Measurements from ENCODE around the gene IFNA2.
A peak's percentile ranks its signal among the peaks of the same experiment; 100 is the strongest.
"Not testable (repeated sequence)": the region's sequence is repeated elsewhere in the genome, so short reads cannot be mapped to it uniquely, and the experiment has no call there.

Gene IFNA2

DNA sequence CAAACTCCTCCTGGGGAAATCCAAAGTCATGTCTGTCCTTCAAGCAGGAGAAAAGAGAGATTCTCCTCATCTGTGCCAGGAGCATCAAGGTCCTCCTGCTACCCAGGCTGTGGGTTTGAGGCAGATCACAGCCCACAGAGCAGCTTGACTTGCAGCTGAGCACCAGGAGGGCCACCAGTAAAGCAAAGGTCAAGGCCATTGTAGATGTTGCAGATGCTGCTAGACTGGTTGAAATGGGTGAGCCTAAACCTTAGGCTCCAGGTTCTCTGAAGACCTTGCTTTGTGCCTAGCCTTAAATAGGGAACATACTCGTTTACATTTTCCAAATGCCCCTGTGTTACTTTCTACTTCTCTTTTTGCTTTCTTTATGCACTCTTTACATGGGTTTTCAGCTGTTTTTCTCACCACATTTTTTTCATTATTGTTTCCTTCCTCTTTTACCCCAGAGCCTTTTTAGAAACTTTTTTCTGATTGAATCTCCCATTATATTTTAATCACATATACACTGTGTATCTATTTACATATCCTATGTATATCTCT lies at the start of gene IFNA2:
TSS of gene IFNA2 (minus strand) at position 268 of the 540 bp plus-strand sequence. CDS start at position 199, 69 bp downstream.
- H3K9me3 ChIP-seq (ENCODE audit: insufficient read depth, low read length, severe bottlenecking), result no peaks in the 10 kb centered on the region
- H3K4me2 ChIP-seq (ENCODE audit: insufficient read depth, low read length), result no peak within 1 kb of the TSS
- H3K36me3 ChIP-seq (ENCODE audit: insufficient read depth, low read length), result no peaks in the 10 kb centered on the region
- no peaks in the 10 kb centered on the region for H3K79me2 ChIP-seq (ENCODE audit: insufficient read depth, low read length)
- DNase-seq (no peak), ATAC-seq (ENCODE audit: insufficient read depth, low read depth) (no peak)
- peaks cover 19% of the 10 kb centered on the region for H3K27me3 ChIP-seq (ENCODE audit: insufficient read depth, low read length, poor library complexity)
- H3K4me1 ChIP-seq (ENCODE audit: insufficient read depth, low read length), result no peaks in the 10 kb centered on the region; the same call in 1 of the 2 replicates
- H2AFZ ChIP-seq (ENCODE audit: low read depth, low read length), result no peak within 1 kb of the TSS
- H4K20me1 ChIP-seq (ENCODE audit: insufficient read depth, low read length), result no peaks in the 10 kb centered on the region
- no peak within 1 kb of the TSS for H3K9ac ChIP-seq (ENCODE audit: low read depth, low read length)
- no peak within 1 kb of the TSS for H3K27ac ChIP-seq (ENCODE audit: low read length)
- H3K4me3 ChIP-seq (ENCODE audit: low read depth in 1 of 2, low read length in 2 of 2), result no peak within 1 kb of the TSS
- TF ChIP-seq, protein P1, sequence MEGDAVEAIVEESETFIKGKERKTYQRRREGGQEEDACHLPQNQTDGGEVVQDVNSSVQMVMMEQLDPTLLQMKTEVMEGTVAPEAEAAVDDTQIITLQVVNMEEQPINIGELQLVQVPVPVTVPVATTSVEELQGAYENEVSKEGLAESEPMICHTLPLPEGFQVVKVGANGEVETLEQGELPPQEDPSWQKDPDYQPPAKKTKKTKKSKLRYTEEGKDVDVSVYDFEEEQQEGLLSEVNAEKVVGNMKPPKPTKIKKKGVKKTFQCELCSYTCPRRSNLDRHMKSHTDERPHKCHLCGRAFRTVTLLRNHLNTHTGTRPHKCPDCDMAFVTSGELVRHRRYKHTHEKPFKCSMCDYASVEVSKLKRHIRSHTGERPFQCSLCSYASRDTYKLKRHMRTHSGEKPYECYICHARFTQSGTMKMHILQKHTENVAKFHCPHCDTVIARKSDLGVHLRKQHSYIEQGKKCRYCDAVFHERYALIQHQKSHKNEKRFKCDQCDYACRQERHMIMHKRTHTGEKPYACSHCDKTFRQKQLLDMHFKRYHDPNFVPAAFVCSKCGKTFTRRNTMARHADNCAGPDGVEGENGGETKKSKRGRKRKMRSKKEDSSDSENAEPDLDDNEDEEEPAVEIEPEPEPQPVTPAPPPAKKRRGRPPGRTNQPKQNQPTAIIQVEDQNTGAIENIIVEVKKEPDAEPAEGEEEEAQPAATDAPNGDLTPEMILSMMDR (IDR thresholded peaks at IDR 0.05; ENCODE audit: borderline replicate concordance, extremely low read depth, low read length, poor library complexity, severe bottlenecking), result no peak
- TF ChIP-seq EZH2 (IDR thresholded peaks at IDR 0.05; ENCODE audit: borderline replicate concordance, low read depth, low read length, severe bottlenecking), result no peak

DNA sequence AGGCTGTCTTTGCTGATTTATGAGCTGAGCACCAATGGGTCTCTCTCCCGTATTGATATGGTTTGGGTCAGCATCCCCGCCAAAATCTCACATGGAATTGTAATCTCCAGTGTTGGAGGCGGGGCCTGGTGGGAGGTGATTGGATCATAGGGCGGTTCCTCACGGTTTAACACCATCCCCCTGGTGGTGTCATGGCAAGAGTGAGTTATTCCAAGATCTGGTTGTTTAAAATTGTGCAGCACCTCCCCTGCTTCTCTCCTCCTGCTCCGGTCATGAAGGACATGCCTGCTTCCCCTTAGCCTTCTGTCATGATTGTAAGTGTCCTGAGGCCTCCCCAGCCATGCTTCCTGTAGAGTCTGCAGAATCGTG lies 49.8 kb upstream of the IFNA2 start:
- H3K4me2 ChIP-seq (ENCODE audit: insufficient read depth, low read length); H3K9me3 ChIP-seq (ENCODE audit: insufficient read depth, low read length, severe bottlenecking); ATAC-seq (ENCODE audit: insufficient read depth, low read depth); H3K36me3 ChIP-seq (ENCODE audit: insufficient read depth, low read length); H3K4me3 ChIP-seq (ENCODE audit: low read depth in 1 of 2, low read length in 2 of 2); H3K79me2 ChIP-seq (ENCODE audit: insufficient read depth, low read length); H3K27me3 ChIP-seq (ENCODE audit: insufficient read depth, low read length, poor library complexity); H3K27ac ChIP-seq (ENCODE audit: low read length); H2AFZ ChIP-seq (ENCODE audit: low read depth, low read length); H4K20me1 ChIP-seq (ENCODE audit: insufficient read depth, low read length); H3K9ac ChIP-seq (ENCODE audit: low read depth, low read length); DNase-seq; H3K4me1 ChIP-seq (ENCODE audit: insufficient read depth, low read length): not testable (repeated sequence)

DNA sequence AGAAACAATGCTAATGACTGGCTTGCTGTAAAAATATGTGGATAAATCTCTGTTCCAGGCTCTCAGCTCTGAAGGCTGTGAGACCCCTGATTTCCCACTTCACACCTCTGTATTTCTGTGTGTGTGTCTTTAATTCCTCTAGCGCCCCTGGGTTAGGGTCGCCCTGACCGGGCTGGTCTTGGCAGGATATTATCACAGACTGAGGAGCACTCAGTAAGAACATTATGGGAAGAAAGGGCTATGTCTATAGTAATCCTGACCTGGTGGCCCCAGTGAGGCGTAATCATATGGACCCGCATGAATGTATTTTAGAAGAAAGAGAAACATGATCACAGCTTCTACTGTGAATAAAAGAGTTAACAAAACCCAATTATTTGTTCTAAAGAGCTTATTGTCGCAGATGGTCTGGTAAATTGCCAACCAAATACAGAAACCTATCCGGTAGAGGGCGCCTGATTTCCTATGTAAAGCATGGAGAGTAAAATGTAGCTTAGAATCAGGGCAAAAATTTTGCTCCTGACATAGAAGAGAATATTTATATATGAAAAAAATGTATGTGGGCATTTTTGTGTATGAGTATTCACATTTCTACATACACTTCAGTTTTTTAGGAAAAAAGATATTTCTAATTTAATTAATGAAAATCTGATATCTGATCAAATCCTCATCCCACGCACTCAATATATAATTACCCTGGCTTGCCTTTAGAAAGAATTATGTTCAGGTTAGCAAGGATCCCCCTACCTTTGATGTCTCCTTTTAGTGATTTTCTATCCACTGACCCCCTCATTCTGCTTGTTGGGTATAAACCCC lies 49.2 kb upstream of the IFNA2 start:
- no peaks in the 10 kb centered on the region for H4K20me1 ChIP-seq (ENCODE audit: insufficient read depth, low read length)
- H3K36me3 ChIP-seq (ENCODE audit: insufficient read depth, low read length), result no peaks in the 10 kb centered on the region
- no peak overlapping the region for H3K27ac ChIP-seq (ENCODE audit: low read length)
- H2AFZ ChIP-seq (ENCODE audit: low read depth, low read length), result no peak overlapping the region
- H3K4me3 ChIP-seq (ENCODE audit: low read depth in 1 of 2, low read length in 2 of 2), result no peak overlapping the region
- ATAC-seq (ENCODE audit: insufficient read depth, low read depth), result no peak
- no peak for TF ChIP-seq EZH2 (IDR thresholded peaks at IDR 0.05; ENCODE audit: borderline replicate concordance, low read depth, low read length, severe bottlenecking)
- TF ChIP-seq, protein P1 (IDR thresholded peaks at IDR 0.05; ENCODE audit: borderline replicate concordance, extremely low read depth, low read length, poor library complexity, severe bottlenecking), result peak; percentile 35
- H3K9ac ChIP-seq (ENCODE audit: low read depth, low read length), result no peak overlapping the region
- H3K4me1 ChIP-seq (ENCODE audit: insufficient read depth, low read length), result no peaks in the 10 kb centered on the region
- H3K4me2 ChIP-seq (ENCODE audit: insufficient read depth, low read length), result no peak overlapping the region
- H3K9me3 ChIP-seq (ENCODE audit: insufficient read depth, low read length, severe bottlenecking), result no peaks in the 10 kb centered on the region
- no peaks in the 10 kb centered on the region for H3K79me2 ChIP-seq (ENCODE audit: insufficient read depth, low read length)
- peaks cover 3% of the 10 kb centered on the region for H3K27me3 ChIP-seq (ENCODE audit: insufficient read depth, low read length, poor library complexity)
- peak; percentile 24 for DNase-seq

DNA sequence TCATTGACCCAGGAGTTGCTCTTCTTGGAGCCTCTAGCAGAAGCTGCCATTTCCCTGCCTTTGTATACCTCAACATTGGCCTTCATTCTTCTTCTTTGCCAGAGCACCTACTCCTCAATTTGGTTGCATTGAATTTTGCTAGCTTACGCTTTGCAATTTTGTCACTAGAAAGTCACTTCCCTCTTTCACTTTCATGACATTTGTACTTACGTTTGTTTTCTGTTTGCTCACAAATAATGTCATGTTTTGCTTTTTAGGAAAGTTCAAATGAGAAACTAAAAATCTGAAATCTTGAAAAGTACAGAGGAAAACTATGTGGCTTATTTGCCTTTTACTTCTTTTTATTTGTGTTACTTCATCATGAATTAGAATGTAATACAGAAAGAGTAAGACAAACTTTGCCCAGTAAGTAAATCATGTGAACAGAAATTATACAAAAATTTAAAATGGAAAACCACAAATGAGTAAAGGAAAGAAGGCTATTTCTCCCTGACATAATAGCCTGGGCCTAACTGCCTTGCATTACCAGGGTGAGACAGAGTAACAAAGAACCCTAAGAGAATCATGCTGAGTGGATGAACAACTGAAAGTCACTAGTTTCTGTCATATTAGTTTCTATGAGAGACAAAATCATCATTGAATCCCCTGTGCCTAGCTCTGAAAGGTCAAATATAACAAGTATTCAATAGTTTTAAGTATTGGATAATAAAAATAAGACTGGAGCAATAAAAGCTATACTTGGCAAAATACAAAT lies 47.7 kb upstream of the IFNA2 start:
- Histone ChIP-seq H3K9me3 (ENCODE audit: insufficient read depth, low read length, severe bottlenecking) (no peaks in the 10 kb centered on the region), H3K27me3 (ENCODE audit: insufficient read depth, low read length, poor library complexity) (peaks cover 3% of the 10 kb centered on the region), H2AFZ (ENCODE audit: low read depth, low read length) (no peak overlapping the region), H3K4me1 (ENCODE audit: insufficient read depth, low read length) (no peaks in the 10 kb centered on the region), H3K4me2 (ENCODE audit: insufficient read depth, low read length) (no peak overlapping the region), H3K79me2 (ENCODE audit: insufficient read depth, low read length) (no peaks in the 10 kb centered on the region), H4K20me1 (ENCODE audit: insufficient read depth, low read length) (no peaks in the 10 kb centered on the region), H3K9ac (ENCODE audit: low read depth, low read length) (no peak overlapping the region), H3K4me3 (ENCODE audit: low read depth in 1 of 2, low read length in 2 of 2) (no peak overlapping the region), H3K36me3 (ENCODE audit: insufficient read depth, low read length) (no peaks in the 10 kb centered on the region), H3K27ac (ENCODE audit: low read length) (no peak overlapping the region)
- ATAC-seq (ENCODE audit: insufficient read depth, low read depth) (no peak), DNase-seq (no peak)
- TF ChIP-seq, protein P1 (IDR thresholded peaks at IDR 0.05; ENCODE audit: borderline replicate concordance, extremely low read depth, low read length, poor library complexity, severe bottlenecking), result no peak
- TF ChIP-seq EZH2 (IDR thresholded peaks at IDR 0.05; ENCODE audit: borderline replicate concordance, low read depth, low read length, severe bottlenecking), result no peak

Data from DND-41 (cell line).